Measurements from ENCODE around the gene PDE3A.
"Not testable (repeated sequence)": the region's sequence is repeated elsewhere in the genome, so short reads cannot be mapped to it uniquely, and the experiment has no call there.

The PDE3A gene

DNA sequence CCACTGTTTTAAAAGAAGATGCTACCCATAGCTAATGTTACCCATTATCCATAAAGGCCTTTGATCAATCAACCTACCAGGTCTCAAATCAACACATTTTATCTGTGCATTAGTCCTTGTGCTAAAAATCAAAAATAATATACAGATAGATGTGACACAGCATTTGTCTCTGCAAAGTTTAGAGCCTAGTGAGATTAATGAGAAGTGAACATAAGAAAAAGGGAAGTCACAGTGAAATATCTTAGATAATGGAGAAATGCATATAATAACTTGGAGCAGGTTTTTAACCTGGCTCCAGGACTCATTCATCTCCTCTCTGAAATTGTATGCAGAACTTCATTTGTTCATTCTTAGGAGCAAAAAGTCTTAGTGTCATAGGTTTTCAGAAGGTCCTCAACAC is 7.2 kb downstream of the PDE3A start:
- DNase-seq = no peak

DNA sequence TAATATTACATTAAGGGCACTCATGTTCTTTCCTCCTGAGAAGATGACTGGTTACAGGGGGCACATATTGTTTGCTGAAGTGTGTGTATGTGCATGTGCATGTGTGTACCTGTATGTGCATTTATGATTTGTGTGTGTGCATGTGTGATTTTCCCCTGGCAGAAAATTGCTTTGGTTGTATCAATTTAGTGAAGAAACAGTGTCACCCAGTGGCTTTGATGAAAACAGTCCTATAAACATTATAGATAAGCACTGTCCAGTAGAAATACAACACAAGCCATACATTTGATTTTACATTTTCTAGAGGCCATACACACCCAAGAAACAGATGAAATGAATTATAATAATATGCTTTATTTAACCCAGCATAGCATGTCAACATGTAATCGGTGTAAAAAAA is 8.6 kb downstream of the PDE3A start:
- DNase-seq = no peak

DNA sequence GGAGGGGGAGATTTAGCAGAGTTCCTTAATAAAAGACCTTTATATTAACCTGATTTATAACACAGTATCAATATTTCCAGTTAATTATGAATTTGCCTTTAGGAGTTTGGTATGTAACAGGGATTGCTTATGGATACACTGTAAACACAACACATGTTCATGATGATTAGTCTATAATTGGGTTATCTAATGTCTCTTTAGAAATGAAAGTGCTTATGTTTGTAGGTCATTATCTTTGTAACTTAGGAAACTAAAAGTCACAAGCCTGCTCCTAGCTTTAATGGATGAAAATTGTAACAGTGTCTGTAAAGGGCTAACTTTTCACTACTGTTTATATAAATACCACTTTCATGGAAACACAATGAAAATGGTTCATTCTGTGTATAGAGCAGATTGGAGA is 9.4 kb downstream of the PDE3A start:
- no peak for DNase-seq

DNA sequence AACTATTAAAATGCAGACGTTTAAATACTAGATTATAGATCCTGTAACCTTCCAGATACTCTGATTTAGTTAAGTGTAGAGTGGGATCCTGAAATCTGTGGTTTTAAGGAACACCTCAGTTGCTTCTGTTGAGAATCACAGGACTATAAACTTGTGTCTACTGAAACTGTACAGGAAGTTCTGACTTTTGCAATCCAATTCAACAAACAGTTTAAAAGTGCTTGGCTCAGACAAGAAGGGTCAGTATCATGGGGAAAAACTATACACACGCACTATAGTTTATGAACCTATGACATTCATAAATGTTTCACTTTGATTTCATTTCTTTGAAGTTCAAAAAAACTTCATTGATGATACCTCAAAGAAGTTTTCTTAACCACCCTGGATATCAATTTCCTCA is 13.8 kb downstream of the PDE3A start:
- no peak for DNase-seq

DNA sequence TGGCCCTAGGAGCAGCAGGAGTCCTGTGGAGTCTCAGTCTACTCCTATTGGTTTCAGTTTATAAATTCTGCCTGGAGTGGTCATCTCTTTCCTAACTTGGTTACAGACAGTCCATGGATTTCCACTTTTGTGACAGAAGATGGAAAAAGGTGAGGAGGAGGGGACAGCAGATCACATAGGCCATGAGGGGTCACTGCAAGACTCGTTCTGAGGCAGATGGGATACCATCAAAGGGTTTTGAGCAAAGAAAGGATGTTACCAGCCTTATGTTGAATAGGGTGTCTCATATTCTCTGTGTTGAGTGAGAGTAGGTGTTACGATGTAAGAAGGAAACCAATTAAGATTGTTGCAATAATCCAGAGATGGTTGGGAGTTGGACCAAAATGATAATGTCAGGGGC is 15.3 kb downstream of the PDE3A start:
- DNase-seq = no peak

DNA sequence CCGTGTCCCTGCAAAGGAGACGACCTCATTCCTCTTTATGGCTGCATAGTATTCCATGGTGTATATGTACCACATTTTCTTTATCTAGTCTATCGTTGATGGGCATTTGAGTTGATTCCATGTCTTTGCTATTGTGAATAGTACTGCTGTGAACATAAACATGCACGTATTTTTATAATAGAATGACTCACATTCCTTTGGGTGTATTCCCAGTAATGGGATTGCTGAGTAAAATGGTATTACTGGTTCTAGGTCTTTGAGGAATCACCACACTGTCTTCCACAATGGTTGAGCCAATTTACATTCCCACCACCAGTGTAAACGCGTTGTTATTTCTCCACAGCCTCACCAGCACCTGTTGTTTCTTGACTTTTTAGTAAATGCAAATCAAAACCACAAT is 16.5 kb downstream of the PDE3A start:
- DNase-seq = not testable (repeated sequence)

DNA sequence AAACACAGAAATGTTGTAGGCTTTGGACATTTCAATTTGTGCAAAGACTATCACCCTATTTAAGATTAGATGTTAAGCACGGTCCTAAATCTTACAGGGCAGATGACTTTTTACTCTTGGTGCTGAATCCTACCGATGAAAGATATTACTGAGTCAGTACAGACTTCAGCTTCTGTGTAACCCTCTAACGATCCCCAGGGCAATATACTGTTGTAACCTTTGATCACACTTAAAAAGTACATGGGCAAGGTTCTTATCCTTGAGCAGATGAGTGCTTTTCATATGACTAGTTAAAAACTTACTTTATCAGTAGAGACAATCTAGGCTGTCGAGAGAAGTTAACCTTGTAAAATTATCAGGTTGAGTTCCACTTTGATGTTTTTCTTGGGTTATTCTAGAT is 22.5 kb downstream of the PDE3A start:
- no peak for DNase-seq

DNA sequence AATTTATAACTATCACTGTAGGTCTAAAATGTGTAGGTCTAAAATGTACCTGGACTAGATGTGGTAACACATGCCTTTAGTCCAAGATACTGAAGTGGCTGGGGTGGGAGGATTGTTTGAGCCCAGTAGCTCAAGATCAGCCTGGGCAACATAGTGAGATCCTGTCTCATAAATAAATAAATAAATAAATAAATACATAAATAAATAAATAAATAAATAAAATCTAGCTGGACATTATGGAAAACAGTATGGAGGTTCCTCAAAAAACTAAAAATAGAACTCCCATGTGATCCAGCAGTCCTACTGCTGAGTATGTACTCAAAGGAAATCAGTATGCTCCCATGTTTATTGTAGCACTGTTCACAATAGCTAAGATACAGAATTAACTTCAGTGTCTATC is 24.0 kb downstream of the PDE3A start:
- DNase-seq = no peak

DNA sequence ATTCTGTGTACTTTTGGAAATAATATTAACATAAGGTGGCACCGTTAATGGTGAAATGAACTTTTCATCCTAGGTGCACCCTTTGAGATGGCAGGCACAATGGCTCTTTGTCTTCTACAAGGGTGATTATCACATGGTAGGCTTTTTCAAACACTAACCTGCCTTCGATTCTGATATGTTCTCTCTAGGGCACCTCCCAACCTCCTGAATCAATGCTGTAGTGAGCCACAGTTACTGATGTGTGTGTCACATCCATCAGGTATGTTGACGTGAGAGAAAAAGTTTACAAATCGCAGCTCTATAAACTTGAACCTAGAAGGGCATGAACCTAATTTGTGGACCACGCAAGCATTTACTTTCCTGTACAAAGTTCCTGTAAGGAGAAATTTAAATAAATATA is 25.4 kb downstream of the PDE3A start:
- no peak for DNase-seq

DNA sequence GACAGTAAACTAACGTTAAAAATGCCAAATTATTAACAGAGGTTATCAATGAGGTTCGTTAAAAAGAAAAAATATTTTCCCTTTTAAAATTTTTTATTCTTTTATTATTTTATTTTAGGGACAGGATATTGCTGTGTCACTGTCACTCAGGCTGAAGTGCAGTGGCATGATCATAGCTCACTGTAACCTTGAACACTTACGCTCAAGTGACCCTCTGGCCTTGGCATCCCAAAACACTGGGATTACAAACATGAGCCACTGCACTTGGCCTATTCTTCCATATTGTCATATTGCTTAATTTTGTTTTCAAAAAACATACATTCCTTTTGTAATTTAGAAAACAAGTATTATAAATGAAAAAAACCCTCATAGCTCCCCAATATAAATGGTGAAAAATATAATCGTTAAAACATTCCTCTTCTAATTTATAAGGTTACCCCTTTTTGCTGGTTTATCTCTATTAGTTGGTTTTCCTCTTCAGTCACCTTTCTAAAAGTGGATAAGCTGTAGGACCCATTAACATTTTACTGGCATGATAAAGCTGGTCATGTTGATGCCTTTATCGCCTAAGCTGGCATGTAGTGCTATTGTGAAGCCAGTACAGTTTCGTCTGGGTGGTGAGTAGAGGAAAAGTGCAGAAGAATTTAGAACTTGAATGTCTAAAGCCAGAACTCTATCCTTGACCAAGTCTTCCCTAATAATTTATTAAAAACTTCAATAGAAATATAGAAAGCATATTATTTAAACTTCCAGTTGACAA is 27.6 kb downstream of the PDE3A start:
- DNase-seq = no peak

DNA sequence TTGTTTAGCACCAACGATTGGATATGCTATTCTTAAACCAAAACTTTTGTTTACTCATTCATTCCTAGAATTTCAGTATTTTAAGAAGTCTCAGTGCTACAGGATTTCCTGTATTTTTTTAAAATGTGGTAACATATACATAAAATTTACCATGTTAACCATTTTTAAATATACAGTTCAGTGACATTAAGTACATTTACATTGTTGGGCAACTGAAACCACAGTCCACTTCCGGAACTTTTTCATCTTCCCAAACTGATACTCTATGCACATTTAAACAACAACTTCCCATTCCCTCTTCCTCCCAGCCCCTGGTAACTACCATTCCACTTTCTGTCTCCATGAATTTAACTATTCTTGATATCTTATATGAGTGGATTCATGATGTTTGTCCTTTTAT is 30.3 kb downstream of the PDE3A start:
- DNase-seq = no peak

DNA sequence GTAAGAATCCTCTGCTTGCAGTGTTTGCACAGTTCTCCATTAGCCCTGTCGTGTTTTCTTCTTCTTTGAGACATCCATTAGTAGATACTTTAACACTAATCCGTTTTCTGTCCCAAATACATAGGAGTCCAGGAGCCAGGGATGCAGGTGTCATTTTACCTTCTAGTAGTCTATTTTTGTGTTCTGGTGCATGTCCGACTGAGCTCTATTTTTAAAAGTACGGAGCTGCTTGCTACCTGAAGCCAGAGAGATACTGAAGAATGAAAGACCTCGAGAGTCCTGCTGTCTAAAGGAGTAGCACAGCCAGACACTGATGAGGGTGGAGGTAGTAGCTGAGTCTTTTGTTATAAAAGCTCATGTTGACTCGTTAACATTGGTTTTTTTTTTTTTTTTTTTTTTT is 31.7 kb downstream of the PDE3A start:
- DNase-seq = no peak

DNA sequence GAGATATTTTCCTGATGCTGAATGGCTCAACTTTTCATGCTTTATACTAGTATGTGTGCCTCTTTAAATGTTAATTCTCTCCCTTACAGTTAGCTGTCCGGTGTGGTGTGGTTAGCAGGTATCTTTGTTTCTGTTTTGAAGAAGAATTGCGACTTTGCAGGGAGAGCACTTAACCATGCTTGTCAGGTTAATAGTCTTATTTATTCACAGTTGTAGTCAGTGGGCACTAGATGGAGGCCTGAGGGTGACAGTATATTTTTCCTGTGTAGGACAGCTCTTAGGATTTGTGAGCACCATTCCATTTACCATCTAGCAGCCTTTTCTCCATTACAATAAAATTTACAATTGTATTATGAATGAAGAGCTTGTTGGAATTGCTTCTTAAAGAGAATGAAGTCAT is 34.9 kb downstream of the PDE3A start:
- DNase-seq = no peak

DNA sequence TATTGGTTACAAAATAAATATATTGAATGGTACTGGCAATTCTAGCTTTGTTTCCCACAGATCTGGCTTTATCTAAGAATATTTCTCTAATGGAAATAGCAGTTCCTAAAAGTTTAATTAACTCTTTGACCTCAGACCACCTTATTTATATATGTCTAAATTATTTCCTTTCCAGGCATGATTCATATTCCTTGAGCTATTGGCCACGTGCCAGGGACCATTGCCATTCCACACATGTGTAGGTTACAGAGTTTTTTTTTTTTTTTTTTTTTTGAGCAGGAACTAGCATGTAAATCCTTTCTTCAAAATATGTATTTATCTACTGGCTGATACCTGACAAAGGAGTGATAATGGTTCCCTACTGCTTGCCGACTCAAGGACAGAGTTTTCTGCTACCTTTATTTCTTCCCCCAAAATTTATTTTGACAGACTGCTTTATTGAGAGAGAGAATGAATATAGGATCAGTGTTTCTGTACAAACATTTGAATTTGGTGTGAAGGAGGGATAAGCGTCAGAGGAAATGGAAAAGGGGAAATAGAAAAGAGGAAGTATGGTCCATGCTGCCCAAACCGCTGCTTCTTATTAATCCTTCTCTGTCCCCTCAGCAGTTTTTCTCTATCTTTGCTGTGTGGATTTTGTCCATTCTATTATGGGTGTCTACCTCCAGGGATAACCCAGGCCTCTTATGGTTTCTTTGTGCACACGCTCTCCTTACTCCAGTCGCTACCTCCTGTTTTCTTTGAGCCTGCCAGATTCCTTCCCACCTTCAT is 36.4 kb downstream of the PDE3A start:
- DNase-seq = peak in 1 of 2 donors; percentile 4

DNA sequence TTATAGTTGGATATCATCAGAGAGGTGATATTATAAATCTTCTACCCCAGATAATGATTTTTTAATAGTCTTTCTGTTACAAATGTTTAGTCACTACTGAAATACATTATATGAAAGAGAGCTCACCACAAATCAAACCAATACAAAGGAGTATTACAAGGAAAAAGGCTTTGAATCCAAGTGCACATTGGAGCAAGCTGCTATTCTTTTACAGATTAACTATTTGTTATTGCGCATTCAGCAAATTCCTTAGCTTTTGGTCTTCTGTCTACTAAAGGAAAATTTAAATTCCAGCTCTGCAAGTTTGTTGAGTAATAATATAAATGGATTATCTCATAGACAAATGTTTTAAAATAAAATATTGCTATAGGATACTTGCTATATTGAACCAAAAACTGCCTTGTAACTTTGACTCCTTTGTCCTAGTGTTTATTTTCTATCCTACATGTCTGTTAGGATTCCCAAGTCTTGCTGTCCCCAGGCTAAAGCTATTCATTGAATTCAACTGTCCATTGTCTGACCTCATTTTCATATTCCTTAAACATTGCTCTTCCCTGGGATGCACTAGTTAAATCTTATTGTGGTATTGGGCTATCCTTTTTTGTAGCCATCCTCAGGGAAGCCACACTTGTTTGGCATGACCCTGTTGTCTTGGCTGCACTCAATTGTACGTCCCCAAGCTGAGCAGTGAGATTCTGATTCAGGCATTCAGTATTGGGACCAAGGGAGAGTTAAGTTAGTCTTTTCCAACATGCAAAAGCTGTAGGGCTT is 41.5 kb downstream of the PDE3A start:
- no peak for DNase-seq

DNA sequence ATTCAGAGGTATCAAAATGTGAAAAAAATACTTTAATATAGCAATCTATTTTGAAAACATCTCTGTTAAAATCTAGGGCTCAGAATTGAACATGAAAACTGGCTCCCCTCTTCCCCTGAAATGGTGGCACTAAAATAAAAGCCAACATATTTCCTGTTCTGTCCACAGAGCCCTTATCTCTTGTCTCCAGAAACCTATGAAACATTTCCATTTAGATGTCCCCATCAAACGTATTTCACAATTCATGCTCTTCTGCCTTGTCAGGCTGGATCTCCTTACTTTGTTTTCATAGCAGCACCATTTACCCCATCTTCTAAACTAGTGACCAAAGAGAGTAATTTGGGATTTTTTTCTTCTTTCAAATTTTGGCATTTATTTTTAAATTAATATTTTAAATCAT is 42.4 kb downstream of the PDE3A start:
- DNase-seq = no peak

DNA sequence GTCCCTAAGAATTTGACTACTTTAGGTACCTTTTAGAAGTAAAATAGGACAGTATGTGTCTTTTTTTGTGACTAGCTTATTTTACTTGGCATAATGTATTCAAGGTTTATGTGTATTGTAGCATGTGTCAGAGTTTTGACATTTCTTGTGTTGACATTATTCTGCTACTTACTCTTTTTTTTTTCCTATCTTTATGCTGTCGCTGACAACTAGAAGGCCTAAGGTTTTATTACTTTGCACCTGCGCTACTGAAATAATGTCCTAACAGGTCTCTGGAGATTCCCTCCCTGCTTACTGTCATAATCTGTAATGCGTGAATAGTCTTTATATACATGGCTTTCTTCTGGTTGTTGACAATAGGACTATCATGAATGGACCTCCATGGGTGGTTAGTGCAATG is 43.0 kb downstream of the PDE3A start:
- no peak for DNase-seq

DNA sequence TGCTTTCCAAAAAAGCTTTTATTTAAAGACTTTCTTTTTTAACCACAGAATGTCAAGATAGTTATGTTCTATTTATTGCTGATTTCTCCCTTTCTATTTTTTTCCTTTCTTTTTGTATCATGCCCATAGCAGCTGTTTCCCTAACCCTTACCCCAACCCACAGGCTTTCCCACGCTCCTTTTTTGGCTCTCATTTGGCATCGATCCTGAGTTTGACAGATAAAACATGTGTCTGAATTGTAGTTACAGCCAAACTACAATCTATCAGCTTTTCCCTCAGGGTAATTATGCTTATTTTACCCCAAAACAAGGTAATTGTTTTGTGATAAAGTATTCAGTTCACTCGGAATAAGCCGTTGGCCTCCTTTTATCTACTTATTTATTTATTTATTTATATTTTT is 46.7 kb downstream of the PDE3A start:
- DNase-seq = no peak

DNA sequence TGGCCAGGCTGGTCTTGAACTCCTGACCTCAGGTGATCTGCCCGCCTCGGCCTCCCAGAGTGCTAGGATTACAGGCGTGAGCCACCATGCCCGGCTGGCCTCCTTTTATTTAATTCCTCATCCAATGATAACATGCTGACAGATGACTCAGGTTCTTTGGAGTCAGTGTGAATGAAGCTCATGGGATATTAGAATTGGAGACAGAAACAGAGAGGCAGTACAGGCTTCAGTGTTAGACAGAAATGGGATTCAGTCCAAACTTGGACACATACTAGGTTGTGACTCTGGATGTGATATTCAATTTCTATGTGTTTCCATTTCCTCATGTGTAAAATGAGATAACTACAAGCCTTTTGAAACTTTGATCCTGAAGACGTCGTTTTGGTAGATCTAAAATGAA is 47.3 kb downstream of the PDE3A start:
- no peak for DNase-seq

DNA sequence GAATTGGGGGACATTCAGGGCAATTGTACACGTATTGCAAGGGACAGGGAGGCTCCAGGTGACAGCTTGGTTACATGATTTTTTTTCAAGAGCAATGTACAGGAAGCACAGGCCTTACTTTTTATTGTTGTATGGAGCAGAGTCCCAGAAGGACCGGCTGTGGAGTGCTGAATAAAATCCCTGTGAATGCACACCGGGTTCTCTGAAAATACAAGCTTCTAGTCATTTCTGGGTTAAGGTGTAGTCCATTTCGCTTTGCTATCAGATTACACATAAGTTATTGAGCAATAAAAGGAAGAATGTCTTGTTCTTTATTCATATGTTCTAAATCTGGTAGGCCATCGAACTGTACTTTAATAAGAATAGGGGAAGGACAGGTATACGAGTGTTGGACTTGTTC is 52.2 kb downstream of the PDE3A start:
- DNase-seq = no peak

DNA sequence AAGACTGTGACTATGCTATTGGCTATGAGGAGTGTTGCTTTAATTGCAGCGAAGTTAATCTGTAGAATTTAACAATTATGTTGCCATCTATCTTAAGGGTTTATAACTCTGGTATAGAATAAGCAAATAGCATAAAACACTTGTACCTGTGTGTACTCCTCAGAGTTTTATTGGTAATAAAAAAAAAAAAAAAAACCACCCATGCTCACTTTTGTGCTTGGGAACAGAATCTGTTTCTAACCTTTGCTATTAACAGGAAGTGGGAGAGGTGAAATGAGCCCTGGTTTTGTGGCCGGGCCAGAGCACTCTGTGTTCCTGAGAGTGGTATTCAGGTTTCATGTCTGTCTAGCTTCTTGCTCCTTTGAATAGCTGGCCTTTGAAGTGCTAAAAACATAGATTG is 53.1 kb downstream of the PDE3A start:
- DNase-seq = no peak

DNA sequence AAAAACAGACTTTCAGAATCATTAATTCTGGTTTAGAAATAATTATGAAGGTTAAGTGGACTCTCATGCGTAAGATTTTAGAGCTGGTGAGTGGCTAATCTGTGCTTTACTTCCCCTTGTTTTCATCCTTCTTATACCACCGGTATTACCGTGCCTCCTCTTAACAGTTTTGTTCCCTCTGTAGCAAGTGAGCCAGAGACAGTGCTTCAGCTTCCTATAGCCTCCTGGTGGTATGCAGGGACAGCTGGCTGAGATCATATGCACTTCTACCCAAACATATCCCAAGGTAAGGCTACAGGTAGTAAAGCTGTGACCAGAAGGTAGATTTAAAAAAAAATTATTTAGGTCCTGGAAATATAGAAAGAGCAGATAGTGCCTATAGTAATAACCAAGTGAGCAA is 55.2 kb downstream of the PDE3A start:
- no peak for DNase-seq

DNA sequence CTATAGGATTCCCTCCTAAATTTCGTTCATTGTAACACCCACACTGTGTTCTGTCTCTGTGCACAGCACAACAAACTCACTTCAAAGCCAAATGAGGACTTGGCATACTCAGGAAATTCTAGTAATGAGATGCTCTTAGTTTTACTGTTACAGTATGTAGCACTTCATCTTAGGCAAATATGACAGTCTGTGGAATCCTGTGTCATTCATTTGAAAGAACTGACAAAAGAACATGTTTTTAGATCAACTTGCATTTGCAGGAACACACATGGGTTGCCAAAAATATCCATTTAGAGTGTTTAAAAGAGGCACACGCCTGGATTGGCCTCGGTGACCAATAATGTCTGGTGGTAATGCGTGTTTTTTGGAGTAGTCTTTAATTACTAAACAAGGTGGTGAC is 56.5 kb downstream of the PDE3A start:
- no peak for DNase-seq

DNA sequence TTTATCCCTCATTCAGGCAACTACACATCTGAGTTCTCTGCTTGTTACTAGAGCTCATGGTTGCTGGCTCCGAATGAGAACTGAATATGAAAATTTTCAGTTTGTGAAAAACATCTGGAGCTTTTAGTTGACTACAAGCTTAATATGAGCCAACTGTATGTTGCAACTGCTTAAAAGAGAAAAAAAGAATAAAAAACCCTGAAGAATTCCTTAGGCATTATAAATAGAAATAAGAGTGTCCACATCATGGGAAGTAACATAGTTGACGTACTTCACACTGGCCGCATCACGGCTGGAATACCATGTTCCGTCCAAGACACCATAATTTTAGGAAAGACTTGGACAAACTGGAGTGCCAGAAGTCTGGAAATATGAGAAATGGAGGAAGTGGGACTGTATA is 57.9 kb downstream of the PDE3A start:
- no peak for DNase-seq

Data from CD4-positive, alpha-beta T cell treated with Interleukin-1 beta for 1 hour (primary cell).